Subcutaneous adipose tissue (tissue), 4 donors: ENCODE data around the gene MRPL41. TPM values are rescaled to one million over a fixed set of nuclear protein-coding genes. Genes with fewer than 3 reads are reported as not detected.

Experiments
- total RNA-seq, 4 donors: library from RNA; depleted of rRNA; stranded (reverse); fragments of >200 nt; gene quantifications; one replicate each; pipeline ENCODE4 v1.1.0, GENCODE V29; 2016
- TF ChIP-seq, protein P1 (sequence below): fragments of 450-650 bp; IDR thresholded peaks from one replicate; pipeline ENCODE4 v1.5.1; 2016; ENCODE audit warnings: low read depth, mild to moderate bottlenecking, control low read depth, antibody characterized with exemption, moderate library complexity

MRPL41 gene
- total RNA-seq, 4 donors from 2014 or later, result 55.3 to 152 (median 64.7) TPM

- TF ChIP-seq, protein P1, sequence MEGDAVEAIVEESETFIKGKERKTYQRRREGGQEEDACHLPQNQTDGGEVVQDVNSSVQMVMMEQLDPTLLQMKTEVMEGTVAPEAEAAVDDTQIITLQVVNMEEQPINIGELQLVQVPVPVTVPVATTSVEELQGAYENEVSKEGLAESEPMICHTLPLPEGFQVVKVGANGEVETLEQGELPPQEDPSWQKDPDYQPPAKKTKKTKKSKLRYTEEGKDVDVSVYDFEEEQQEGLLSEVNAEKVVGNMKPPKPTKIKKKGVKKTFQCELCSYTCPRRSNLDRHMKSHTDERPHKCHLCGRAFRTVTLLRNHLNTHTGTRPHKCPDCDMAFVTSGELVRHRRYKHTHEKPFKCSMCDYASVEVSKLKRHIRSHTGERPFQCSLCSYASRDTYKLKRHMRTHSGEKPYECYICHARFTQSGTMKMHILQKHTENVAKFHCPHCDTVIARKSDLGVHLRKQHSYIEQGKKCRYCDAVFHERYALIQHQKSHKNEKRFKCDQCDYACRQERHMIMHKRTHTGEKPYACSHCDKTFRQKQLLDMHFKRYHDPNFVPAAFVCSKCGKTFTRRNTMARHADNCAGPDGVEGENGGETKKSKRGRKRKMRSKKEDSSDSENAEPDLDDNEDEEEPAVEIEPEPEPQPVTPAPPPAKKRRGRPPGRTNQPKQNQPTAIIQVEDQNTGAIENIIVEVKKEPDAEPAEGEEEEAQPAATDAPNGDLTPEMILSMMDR, result no peak
Observed at GRCh38 chr9:137520614-137521404, 30.9 kb upstream of the MRPL41 start.

GRCh38 chr9:137521405-137521985 is 30.2 kb upstream of the MRPL41 start:
- TF ChIP-seq, protein P1, result no peak

GRCh38 chr9:137522746-137523455 is 28.8 kb upstream of the MRPL41 start:
- TF ChIP-seq, protein P1, result no peak

DNA sequence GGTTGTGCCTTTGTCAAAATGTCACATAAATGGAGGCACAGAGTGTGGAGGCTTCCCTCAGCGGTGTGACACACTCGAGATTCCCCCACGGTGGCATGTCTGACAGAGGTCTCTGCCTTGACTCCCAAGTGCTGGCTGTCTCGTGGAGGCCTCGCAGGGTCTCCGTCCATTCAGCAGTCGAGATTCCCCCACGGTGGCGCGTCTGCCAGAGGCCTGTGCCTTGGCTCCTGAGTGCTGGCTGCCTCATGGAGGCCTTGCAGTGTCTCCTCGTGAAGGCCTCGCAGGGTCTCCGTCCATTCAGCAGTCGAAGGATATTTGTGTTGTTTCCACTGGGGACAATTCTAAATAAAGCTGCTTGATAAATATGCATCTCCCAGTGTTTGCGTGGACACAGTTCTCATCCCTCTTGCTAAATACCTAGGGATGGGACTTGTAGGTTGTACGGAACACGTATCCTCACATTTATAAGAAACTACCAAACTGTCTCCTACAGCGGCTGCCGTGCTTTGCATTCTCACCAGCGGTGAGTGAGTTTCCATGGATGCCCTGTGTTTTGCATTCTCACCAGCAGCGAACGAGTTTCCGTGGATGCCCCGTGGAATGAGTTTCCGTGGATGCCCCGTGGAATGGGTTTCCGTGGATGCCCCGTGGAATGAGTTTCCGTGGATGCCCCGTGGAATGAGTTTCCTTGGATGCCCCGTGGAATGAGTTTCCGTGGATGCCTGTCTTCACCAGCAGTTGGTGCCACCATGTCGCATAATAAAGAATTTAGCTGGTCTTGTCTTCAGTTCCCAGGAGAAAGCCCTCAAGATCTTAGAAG is 27.3 kb upstream of the MRPL41 start:
- TF ChIP-seq, protein P1, result no peak

DNA sequence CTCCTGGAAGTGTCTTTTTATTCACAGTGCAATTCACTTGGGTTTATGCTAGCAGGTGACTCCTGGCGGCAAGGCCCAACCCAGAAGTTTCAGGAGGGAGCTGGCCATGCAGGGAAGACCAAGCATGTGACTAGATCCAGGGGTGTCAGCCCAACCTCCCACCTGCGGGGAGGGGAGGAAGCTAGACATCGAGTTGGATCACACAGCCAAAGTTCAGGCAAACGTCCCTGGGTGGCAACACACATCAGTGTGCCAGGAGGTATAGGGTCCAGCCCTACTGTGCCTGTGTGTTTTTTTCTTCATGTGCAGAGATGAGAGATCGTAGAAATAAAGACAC is 26.7 kb upstream of the MRPL41 start:
- TF ChIP-seq, protein P1, result no peak

GRCh38 chr9:137530331-137530730 is 21.3 kb upstream of the MRPL41 start:
- TF ChIP-seq, protein P1, result no peak
